Transverse colon (tissue), 4 donors: ENCODE measurements around the gene TSGA10. TPM values are rescaled to one million over a fixed set of nuclear protein-coding genes. Genes with fewer than 3 reads are reported as not detected.
A peak's percentile ranks its signal among the peaks of the same experiment; 100 is the strongest.

Experiments used
- DNase-seq: peaks from one replicate; pipeline ENCODE4 v3.0.0-alpha.2; 2019
- H3K27ac ChIP-seq, 4 donors: fragments of 200-600 bp; sonication (generic); 2 replicates each; pipeline ENCODE4 v1.5.1; 2016 to 2018; ENCODE audit warnings: inconsistent platforms in 4 of 4
- H3K27me3 ChIP-seq: fragments of 200-600 bp; sonication (generic); 2 replicates; pipeline ENCODE4 v1.5.1; 2017; ENCODE audit warnings: inconsistent platforms
- H3K36me3 ChIP-seq, 4 donors: fragments of 200-600 bp; sonication (generic); 2 replicates each; pipeline ENCODE4 v1.5.1; 2017 to 2019; ENCODE audit warnings: inconsistent platforms in 4 of 4
- H3K4me1 ChIP-seq, 4 donors: fragments of 200-600 bp; sonication (generic); 2 replicates each; pipeline ENCODE4 v1.5.1; 2017 to 2020; ENCODE audit warnings: inconsistent platforms in 4 of 4
- H3K4me3 ChIP-seq, 4 donors: fragments of 200-600 bp; sonication (generic); 1 replicate in 1 of 4; 2 replicates in 3 of 4; pipeline versions ENCODE4 v1.5.1 to v1.6.1; 2017 to 2019; ENCODE audit warnings: inconsistent platforms in 4 of 4
- H3K9me3 ChIP-seq, 2 donors: fragments of 200-600 bp; sonication (generic); 2 replicates each; pipeline ENCODE4 v1.5.1; 2017 to 2019; ENCODE audit warnings: inconsistent platforms in 2 of 2
- EP300 ChIP-seq: sonication (generic); formaldehyde crosslinking; IDR thresholded peaks from one replicate; pipeline ENCODE4 v1.6.1; 2017; ENCODE audit warnings: antibody characterized with exemption, low read depth
- POLR2A ChIP-seq: fragments of 450-650 bp; IDR thresholded peaks from one replicate; pipeline ENCODE4 v1.6.1; 2016; ENCODE audit warnings: antibody characterized with exemption, mild to moderate bottlenecking, moderate library complexity
- POLR2AphosphoS5 ChIP-seq, 3 donors: sonication (generic); formaldehyde crosslinking; IDR thresholded peaks; one replicate each; pipeline ENCODE4 v1.6.1; 2016; ENCODE audit warnings: antibody characterized with exemption in 3 of 3
- WGBS, 2 donors: methylation state at CpG; one replicate each; pipeline ENCODE4 v1.1.5; 2018; ENCODE audit warnings: low coverage in 1 of 2; 5-methylcytosine and 5-hydroxymethylcytosine counted together
- in situ Hi-C, 4 donors: fragments of 200-750 bp; cut with MboI; loops; one replicate each; pipeline versions ENCODE4 v1.15.0 to v1.15.1; 2017; ENCODE audit warnings: low sequenced_read_pairs in 3 of 4, low pct_ligation_motif_present in 1 of 4, low pct_unique_long_range_greater_than_20kb in 1 of 4
- intact Hi-C: fragments of 100-400 bp; cut with DNase I; formaldehyde crosslinking; loops from one replicate; pipeline ENCODE4 v1.15.1; 2023; ENCODE audit warnings: low total_unique reads
- total RNA-seq, 4 donors: library from RNA; depleted of rRNA; stranded (reverse); fragments of >200 nt; gene quantifications; one replicate each; pipeline ENCODE4 v1.1.0, GENCODE V29; 2016
- TF ChIP-seq, protein P1 (sequence below), 5 experiments: fragments of 200-600 bp in 3 of 5; fragments of 450-650 bp in 2 of 5; sonication (generic) in 3 of 5; IDR thresholded peaks; 1 replicate in 2 of 5; 2 replicates in 3 of 5; pipeline ENCODE4 v1.5.1; 2016 to 2017; ENCODE audit warnings: antibody characterized with exemption in 5 of 5, inconsistent platforms in 3 of 5, mild to moderate bottlenecking in 2 of 5, moderate library complexity in 1 of 5

TSGA10 gene
- total RNA-seq, 4 donors from 2014 or later, result 7.5 to 18.5 (median 13.6) TPM

DNA sequence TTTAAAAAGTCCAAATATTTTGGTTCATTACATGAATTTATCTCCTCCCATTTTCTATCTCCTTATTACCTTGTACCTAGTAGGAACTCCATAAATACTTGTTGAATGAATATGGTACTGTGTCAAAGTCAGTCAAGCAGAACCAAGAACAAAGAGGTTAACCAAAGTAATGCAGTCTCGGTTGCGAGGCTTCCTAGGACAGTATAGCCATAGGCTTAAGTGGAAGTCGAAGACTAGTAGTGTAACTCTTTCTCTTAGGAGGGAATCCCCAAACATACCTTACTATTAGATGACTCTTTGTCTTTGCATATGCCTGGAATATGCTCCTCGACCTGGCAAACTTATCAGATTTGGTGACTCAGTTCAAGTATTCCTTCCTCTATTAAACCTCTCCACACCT, 4.9 kb upstream of the TSGA10 start:
- no peaks in the 10 kb centered on the region for H3K9me3 ChIP-seq
- intact Hi-C loops (no loop called here), in situ Hi-C loops (no loop called here)
- no peaks in the 10 kb centered on the region for H3K36me3 ChIP-seq
- 90 to 92% methylated on average over 4 of the region's 4 CpGs for WGBS, 2 donors
- TF ChIP-seq POLR2A, result no peak
- TF ChIP-seq, protein P1, sequence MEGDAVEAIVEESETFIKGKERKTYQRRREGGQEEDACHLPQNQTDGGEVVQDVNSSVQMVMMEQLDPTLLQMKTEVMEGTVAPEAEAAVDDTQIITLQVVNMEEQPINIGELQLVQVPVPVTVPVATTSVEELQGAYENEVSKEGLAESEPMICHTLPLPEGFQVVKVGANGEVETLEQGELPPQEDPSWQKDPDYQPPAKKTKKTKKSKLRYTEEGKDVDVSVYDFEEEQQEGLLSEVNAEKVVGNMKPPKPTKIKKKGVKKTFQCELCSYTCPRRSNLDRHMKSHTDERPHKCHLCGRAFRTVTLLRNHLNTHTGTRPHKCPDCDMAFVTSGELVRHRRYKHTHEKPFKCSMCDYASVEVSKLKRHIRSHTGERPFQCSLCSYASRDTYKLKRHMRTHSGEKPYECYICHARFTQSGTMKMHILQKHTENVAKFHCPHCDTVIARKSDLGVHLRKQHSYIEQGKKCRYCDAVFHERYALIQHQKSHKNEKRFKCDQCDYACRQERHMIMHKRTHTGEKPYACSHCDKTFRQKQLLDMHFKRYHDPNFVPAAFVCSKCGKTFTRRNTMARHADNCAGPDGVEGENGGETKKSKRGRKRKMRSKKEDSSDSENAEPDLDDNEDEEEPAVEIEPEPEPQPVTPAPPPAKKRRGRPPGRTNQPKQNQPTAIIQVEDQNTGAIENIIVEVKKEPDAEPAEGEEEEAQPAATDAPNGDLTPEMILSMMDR (IDR thresholded peaks at IDR 0.05), result no peak
- no peak for TF ChIP-seq POLR2AphosphoS5 (IDR thresholded peaks at IDR 0.05)
- no peak for TF ChIP-seq EP300
- peaks cover 5 to 10% (median 8%) of the 10 kb centered on the region in 4 donors for H3K4me1 ChIP-seq
- no peak for DNase-seq
- H3K27me3 ChIP-seq, result no peaks in the 10 kb centered on the region
- no peak overlapping the region for H3K27ac ChIP-seq
- no peak overlapping the region for H3K4me3 ChIP-seq

- WGBS, 2 donors, result 94% methylated on average over 4 to 5 of the region's 5 CpGs
- Histone ChIP-seq H3K4me1 (peaks cover 8 to 17% (median 12%) of the 10 kb centered on the region in 4 donors), H3K27ac (no peak overlapping the region), H3K9me3 (no peaks in the 10 kb centered on the region), H3K27me3 (no peaks in the 10 kb centered on the region), H3K36me3 (no peaks in the 10 kb centered on the region), H3K4me3 (no peak overlapping the region)
- TF ChIP-seq POLR2AphosphoS5 (IDR thresholded peaks at IDR 0.05) (no peak), EP300 (no peak), POLR2A (no peak)
- TF ChIP-seq, protein P1 (IDR thresholded peaks at IDR 0.05), result no peak
- in situ Hi-C loops, result no loop called here
- intact Hi-C loops, result no loop called here
- DNase-seq, result no peak
These were observed 3.9 kb upstream of the TSGA10 start for GRCh38 chr2:99158599-99158998.

DNA sequence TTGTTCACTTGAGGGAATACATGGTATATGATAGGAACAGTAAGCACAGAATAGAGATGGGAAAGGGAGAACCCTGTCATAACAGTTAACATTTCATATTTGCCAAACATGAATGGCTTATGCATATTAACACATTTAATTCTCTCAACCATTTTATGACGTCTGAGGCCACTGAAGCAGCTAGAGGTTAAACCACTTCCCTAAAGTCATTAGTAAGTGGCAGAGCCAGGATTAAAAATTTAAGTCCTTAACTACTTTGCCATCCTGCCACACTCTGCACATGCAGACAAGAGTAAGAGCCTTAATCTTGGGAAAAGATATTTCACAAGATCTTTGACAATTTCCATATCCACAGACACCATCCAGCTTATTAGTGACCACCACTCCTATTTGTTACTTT, 2.1 kb upstream of the TSGA10 start:
- Histone ChIP-seq H3K27ac (no peak overlapping the region), H3K4me3 (no peak overlapping the region), H3K4me1 (peaks cover 8 to 17% (median 12%) of the 10 kb centered on the region in 4 donors), H3K36me3 (no peaks in the 10 kb centered on the region), H3K27me3 (no peaks in the 10 kb centered on the region), H3K9me3 (no peaks in the 10 kb centered on the region)
- no peak for DNase-seq
- intact Hi-C loops (no loop called here), in situ Hi-C loops (no loop called here)
- WGBS, 2 donors, result 67% methylated on average over 1 of the region's 1 CpG; no CpG with 5 or more reads in 1 of the 2 donors
- TF ChIP-seq, protein P1 (IDR thresholded peaks at IDR 0.05), result no peak
- TF ChIP-seq EP300 (no peak), POLR2A (no peak), POLR2AphosphoS5 (IDR thresholded peaks at IDR 0.05) (no peak)

DNA sequence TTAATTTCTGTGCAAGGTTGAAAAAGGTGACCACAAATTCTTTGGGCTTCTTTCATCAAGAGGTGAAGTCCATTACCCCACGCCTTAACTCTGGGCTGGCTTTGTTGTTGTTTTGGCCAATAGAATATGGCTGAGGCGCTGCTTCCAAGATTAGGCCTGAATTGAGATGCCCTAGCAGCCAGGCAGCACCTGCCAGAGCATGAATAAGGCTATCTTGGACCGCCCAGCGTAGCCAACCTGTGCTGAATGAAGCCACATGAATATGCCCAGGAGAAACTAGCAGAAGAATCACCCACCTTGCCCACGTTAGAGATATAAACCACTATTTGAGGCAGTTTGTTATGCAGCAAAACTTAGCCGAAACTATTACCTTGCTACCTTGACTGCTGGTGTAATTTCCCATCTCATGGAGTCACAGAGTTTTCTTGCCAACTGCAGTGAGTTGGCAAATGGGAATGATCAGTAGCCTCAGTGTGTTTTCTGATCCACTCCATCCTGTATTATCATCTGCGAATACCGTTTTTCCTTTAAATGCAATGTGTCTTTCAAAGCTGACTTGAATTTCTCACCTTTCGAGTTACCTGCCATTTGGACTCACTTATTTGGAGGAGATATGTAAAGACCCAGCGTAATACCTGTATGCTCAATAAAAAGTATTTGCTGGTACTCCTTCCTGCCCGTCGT, 679 bp downstream of the TSGA10 start:
- intact Hi-C loops (no loop called here), in situ Hi-C loops (no loop called here)
- 43 to 53% methylated on average over 10 to 12 of the region's 12 CpGs for WGBS, 2 donors
- Histone ChIP-seq H3K4me3 (peak overlapping the region; percentile 37 to 73 (median 60)), H3K27ac (peak overlapping the region; percentile 86 to 94 (median 88)), H3K9me3 (no peaks in the 10 kb centered on the region), H3K4me1 (peaks cover 8 to 17% (median 12%) of the 10 kb centered on the region in 4 donors), H3K36me3 (no peaks in the 10 kb centered on the region), H3K27me3 (no peaks in the 10 kb centered on the region)
- no peak for DNase-seq
- TF ChIP-seq, protein P1 (IDR thresholded peaks at IDR 0.05), result no peak
- TF ChIP-seq EP300, result no peak
- no peak for TF ChIP-seq POLR2A
- TF ChIP-seq POLR2AphosphoS5 (IDR thresholded peaks at IDR 0.05), result no peak
